ENCODE results near the gene FBXL19.

GRCh38 chr16:30976486-30976885 lies 53.1 kb downstream of the FBXL19 start:
- TF ChIP-seq EZH2phosphoT487 (IDR thresholded peaks at IDR 0.05; ENCODE audit: borderline replicate concordance, low read depth, low read length) (no peak), CTCF (conservative IDR thresholded peaks at IDR 0.05; ENCODE audit: low read length) (no peak)

Measured in OCI-LY7 (cell line).